Measurements from ENCODE around the gene SIX3. TPM values are rescaled to one million over a fixed set of nuclear protein-coding genes. Genes with fewer than 3 reads are reported as not detected.

The SIX3 gene
- polyA plus RNA-seq, 4 donors: not detected

- no peak for FAIRE-seq
- H3K4me1 ChIP-seq (ENCODE audit: control insufficient read depth in 3 of 3, insufficient read depth in 2 of 3, low read depth in 1 of 3, low read length in 2 of 3): no peaks in the 10 kb centered on the region
- no peak for DNase-seq
- 77 to 80% (median 78%) methylated on average over 11 of the region's 11 CpGs for WGBS, 3 donors
- peaks cover 0 to 6% of the 10 kb centered on the region in 2 donors for H3K9me3 ChIP-seq (ENCODE audit: control insufficient read depth in 2 of 2, insufficient read depth in 1 of 2, low read depth in 1 of 2, low read length in 1 of 2)
- no peak overlapping the region for H3K4me3 ChIP-seq (ENCODE audit: low read depth in 1 of 3, low read length in 3 of 3)
- no peak overlapping the region for H3K27ac ChIP-seq (ENCODE audit: low read depth in 1 of 3, low read length in 2 of 3)
- H3K36me3 ChIP-seq (ENCODE audit: control insufficient read depth in 3 of 3, insufficient read depth in 2 of 3, low read depth in 1 of 3, low read length in 3 of 3): no peaks in the 10 kb centered on the region
- peaks cover 0 to 36% (median 0%) of the 10 kb centered on the region in 3 donors for H3K27me3 ChIP-seq (ENCODE audit: control insufficient read depth in 3 of 3, insufficient read depth in 3 of 3, low read length in 3 of 3)
These were observed 38.1 kb downstream of the SIX3 start for GRCh38 chr2:44979581-44979980.

GRCh38 chr2:44980751-44981713, 39.5 kb downstream of the SIX3 start:
- Histone ChIP-seq H3K4me1 (ENCODE audit: control insufficient read depth in 3 of 3, insufficient read depth in 2 of 3, low read depth in 1 of 3, low read length in 2 of 3) (no peaks in the 10 kb centered on the region), H3K27me3 (ENCODE audit: control insufficient read depth in 3 of 3, insufficient read depth in 3 of 3, low read length in 3 of 3) (peaks cover 0 to 24% (median 0%) of the 10 kb centered on the region in 3 donors), H3K4me3 (ENCODE audit: low read depth in 1 of 3, low read length in 3 of 3) (no peak overlapping the region), H3K36me3 (ENCODE audit: control insufficient read depth in 3 of 3, insufficient read depth in 2 of 3, low read depth in 1 of 3, low read length in 3 of 3) (no peaks in the 10 kb centered on the region), H3K27ac (ENCODE audit: low read depth in 1 of 3, low read length in 2 of 3) (no peak overlapping the region), H3K9me3 (ENCODE audit: control insufficient read depth in 2 of 2, insufficient read depth in 1 of 2, low read depth in 1 of 2, low read length in 1 of 2) (peaks cover 0 to 6% of the 10 kb centered on the region in 2 donors)
- 37 to 56% (median 41%) methylated on average over 9 of the region's 9 CpGs for WGBS, 3 donors
- no peak for DNase-seq
- no peak for FAIRE-seq

- DNase-seq: peak; percentile 65 to 77
- Histone ChIP-seq H3K36me3 (ENCODE audit: control insufficient read depth in 3 of 3, insufficient read depth in 2 of 3, low read depth in 1 of 3, low read length in 3 of 3) (no peaks in the 10 kb centered on the region), H3K4me1 (ENCODE audit: control insufficient read depth in 3 of 3, insufficient read depth in 2 of 3, low read depth in 1 of 3, low read length in 2 of 3) (no peaks in the 10 kb centered on the region), H3K4me3 (ENCODE audit: low read depth in 1 of 3, low read length in 3 of 3) (no peak overlapping the region), H3K27me3 (ENCODE audit: control insufficient read depth in 3 of 3, insufficient read depth in 3 of 3, low read length in 3 of 3) (peaks cover 0 to 23% (median 0%) of the 10 kb centered on the region in 3 donors), H3K27ac (ENCODE audit: low read depth in 1 of 3, low read length in 2 of 3) (no peak overlapping the region), H3K9me3 (ENCODE audit: control insufficient read depth in 2 of 2, insufficient read depth in 1 of 2, low read depth in 1 of 2, low read length in 1 of 2) (peaks cover 0 to 6% of the 10 kb centered on the region in 2 donors)
- FAIRE-seq: no peak
- 10 to 13% (median 12%) methylated on average over 14 of the region's 14 CpGs for WGBS, 3 donors
These were observed 40.2 kb downstream of the SIX3 start for GRCh38 chr2:44981714-44982108.

- H3K27me3 ChIP-seq (ENCODE audit: control insufficient read depth in 3 of 3, insufficient read depth in 3 of 3, low read length in 3 of 3): peaks cover 0 to 15% (median 2%) of the 10 kb centered on the region in 3 donors
- FAIRE-seq (no peak), DNase-seq (no peak)
- no peaks in the 10 kb centered on the region for H3K36me3 ChIP-seq (ENCODE audit: control insufficient read depth in 3 of 3, insufficient read depth in 2 of 3, low read depth in 1 of 3, low read length in 3 of 3)
- no peak overlapping the region for H3K27ac ChIP-seq (ENCODE audit: low read depth in 1 of 3, low read length in 2 of 3)
- H3K4me3 ChIP-seq (ENCODE audit: low read depth in 1 of 3, low read length in 3 of 3): no peak overlapping the region
- H3K4me1 ChIP-seq (ENCODE audit: control insufficient read depth in 3 of 3, insufficient read depth in 2 of 3, low read depth in 1 of 3, low read length in 2 of 3): no peaks in the 10 kb centered on the region
- peaks cover 0 to 13% of the 10 kb centered on the region in 2 donors for H3K9me3 ChIP-seq (ENCODE audit: control insufficient read depth in 2 of 2, insufficient read depth in 1 of 2, low read depth in 1 of 2, low read length in 1 of 2)
- WGBS, 3 donors: 65 to 82% (median 76%) methylated on average over 9 of the region's 9 CpGs
These were observed 42.5 kb downstream of the SIX3 start for GRCh38 chr2:44983836-44984604.

- FAIRE-seq: no peak
- no peaks in the 10 kb centered on the region for H3K36me3 ChIP-seq (ENCODE audit: control insufficient read depth in 3 of 3, insufficient read depth in 2 of 3, low read depth in 1 of 3, low read length in 3 of 3)
- no peak for DNase-seq
- no peaks in the 10 kb centered on the region for H3K4me1 ChIP-seq (ENCODE audit: control insufficient read depth in 3 of 3, insufficient read depth in 2 of 3, low read depth in 1 of 3, low read length in 2 of 3)
- peaks cover 0 to 12% of the 10 kb centered on the region in 2 donors for H3K9me3 ChIP-seq (ENCODE audit: control insufficient read depth in 2 of 2, insufficient read depth in 1 of 2, low read depth in 1 of 2, low read length in 1 of 2)
- H3K27me3 ChIP-seq (ENCODE audit: control insufficient read depth in 3 of 3, insufficient read depth in 3 of 3, low read length in 3 of 3): peaks cover 0 to 18% (median 6%) of the 10 kb centered on the region in 3 donors
- no peak overlapping the region for H3K27ac ChIP-seq (ENCODE audit: low read depth in 1 of 3, low read length in 2 of 3)
- H3K4me3 ChIP-seq (ENCODE audit: low read depth in 1 of 3, low read length in 3 of 3): no peak overlapping the region
- WGBS, 3 donors: 86 to 89% (median 86%) methylated on average over 2 of the region's 2 CpGs
These were observed 47.7 kb downstream of the SIX3 start for GRCh38 chr2:44989176-44989575.

GRCh38 chr2:44994377-44994776, 52.9 kb downstream of the SIX3 start:
- Histone ChIP-seq H3K36me3 (ENCODE audit: control insufficient read depth in 3 of 3, insufficient read depth in 2 of 3, low read depth in 1 of 3, low read length in 3 of 3) (no peaks in the 10 kb centered on the region), H3K4me1 (ENCODE audit: control insufficient read depth in 3 of 3, insufficient read depth in 2 of 3, low read depth in 1 of 3, low read length in 2 of 3) (no peaks in the 10 kb centered on the region), H3K4me3 (ENCODE audit: low read depth in 1 of 3, low read length in 3 of 3) (no peak overlapping the region), H3K27me3 (ENCODE audit: control insufficient read depth in 3 of 3, insufficient read depth in 3 of 3, low read length in 3 of 3) (peaks cover 0 to 51% (median 23%) of the 10 kb centered on the region in 3 donors), H3K9me3 (ENCODE audit: control insufficient read depth in 2 of 2, insufficient read depth in 1 of 2, low read depth in 1 of 2, low read length in 1 of 2) (peaks cover 0 to 2% of the 10 kb centered on the region in 2 donors), H3K27ac (ENCODE audit: low read depth in 1 of 3, low read length in 2 of 3) (no peak overlapping the region)
- FAIRE-seq (no peak), DNase-seq (no peak)
- WGBS, 3 donors: 88 to 95% (median 89%) methylated on average over 1 of the region's 1 CpG

Other genes with a start within 250 kb of the SIX3 start
- gene SIX2, start 67.8 kb downstream of the SIX3 start, polyA plus RNA-seq: under 1 TPM in 2 of 4 donors, not detected in 2; 0.06 to 0.12 TPM